Stimulated activated naive CD4-positive, alpha-beta T cell treated with Interleukin-2 at 50 U/mL for 16 hours (primary cell): ENCODE results near the gene FAM171A1.

ENCODE experiments used
- DNase-seq: peaks from one replicate; lab custom pipeline; 2025; lab: John Stamatoyannopoulos, UW

FAM171A1 gene

GRCh38 chr10:15169555-15170401 is 201.3 kb downstream of the FAM171A1 start:
- peak; percentile 32 for DNase-seq

GRCh38 chr10:15168786-15169554 is 202.1 kb downstream of the FAM171A1 start:
- peak; percentile 95 for DNase-seq

GRCh38 chr10:15168291-15168785 is 202.8 kb downstream of the FAM171A1 start, which contains the start of gene NMT2:
NMT2 (minus strand) TSS chr10:15168693; CDS start chr10:15168612, 81 bp downstream.
- DNase-seq = peak; percentile 54

GRCh38 chr10:15167411-15168290 is 203.4 kb downstream of the FAM171A1 start:
- DNase-seq = peak; percentile 33

GRCh38 chr10:15166325-15166724 is 204.8 kb downstream of the FAM171A1 start:
- DNase-seq = no peak

- DNase-seq = no peak
Observed at GRCh38 chr10:15163253-15163828, 207.7 kb downstream of the FAM171A1 start.
